HFF-Myc (cell line): ENCODE data around the gene LOXL4.

ENCODE experiments used
- DNase-seq: peaks from one replicate; pipeline ENCODE4 v3.0.0-alpha.2; 2011; ENCODE audit warnings: low read depth; ENCODE audit errors: extremely low read depth
- H3K4me3 ChIP-seq: replicated peaks from 2 replicates; pipeline ENCODE4 v1.5.1; 2011; ENCODE audit warnings: low read depth, mild to moderate bottlenecking, control low read depth, low read length
- TF ChIP-seq, protein P1 (sequence below): IDR thresholded peaks from 2 replicates; pipeline ENCODE4 v1.5.1; 2012; ENCODE audit warnings: mild to moderate bottlenecking, low read depth, low read length, control low read depth; ENCODE audit errors: missing control alignments

LOXL4 gene

GRCh38 chr10:98270786-98271185 is 2.8 kb upstream of the LOXL4 start:
- no peak for DNase-seq
- H3K4me3 ChIP-seq = no peak overlapping the region
- TF ChIP-seq, protein P1, sequence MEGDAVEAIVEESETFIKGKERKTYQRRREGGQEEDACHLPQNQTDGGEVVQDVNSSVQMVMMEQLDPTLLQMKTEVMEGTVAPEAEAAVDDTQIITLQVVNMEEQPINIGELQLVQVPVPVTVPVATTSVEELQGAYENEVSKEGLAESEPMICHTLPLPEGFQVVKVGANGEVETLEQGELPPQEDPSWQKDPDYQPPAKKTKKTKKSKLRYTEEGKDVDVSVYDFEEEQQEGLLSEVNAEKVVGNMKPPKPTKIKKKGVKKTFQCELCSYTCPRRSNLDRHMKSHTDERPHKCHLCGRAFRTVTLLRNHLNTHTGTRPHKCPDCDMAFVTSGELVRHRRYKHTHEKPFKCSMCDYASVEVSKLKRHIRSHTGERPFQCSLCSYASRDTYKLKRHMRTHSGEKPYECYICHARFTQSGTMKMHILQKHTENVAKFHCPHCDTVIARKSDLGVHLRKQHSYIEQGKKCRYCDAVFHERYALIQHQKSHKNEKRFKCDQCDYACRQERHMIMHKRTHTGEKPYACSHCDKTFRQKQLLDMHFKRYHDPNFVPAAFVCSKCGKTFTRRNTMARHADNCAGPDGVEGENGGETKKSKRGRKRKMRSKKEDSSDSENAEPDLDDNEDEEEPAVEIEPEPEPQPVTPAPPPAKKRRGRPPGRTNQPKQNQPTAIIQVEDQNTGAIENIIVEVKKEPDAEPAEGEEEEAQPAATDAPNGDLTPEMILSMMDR = no peak

- TF ChIP-seq, protein P1 = no peak
- H3K4me3 ChIP-seq = no peak overlapping the region
- no peak for DNase-seq
Observed at GRCh38 chr10:98270073-98270740, 2.2 kb upstream of the LOXL4 start.

- TF ChIP-seq, protein P1 = no peak
- H3K4me3 ChIP-seq = no peak overlapping the region
- no peak for DNase-seq
Observed at GRCh38 chr10:98269435-98269912, 1.5 kb upstream of the LOXL4 start.

- DNase-seq = no peak
- H3K4me3 ChIP-seq = peak overlapping the region; percentile 35
- TF ChIP-seq, protein P1 = no peak
Observed at GRCh38 chr10:98268694-98269431, 869 bp upstream of the LOXL4 start.

DNA sequence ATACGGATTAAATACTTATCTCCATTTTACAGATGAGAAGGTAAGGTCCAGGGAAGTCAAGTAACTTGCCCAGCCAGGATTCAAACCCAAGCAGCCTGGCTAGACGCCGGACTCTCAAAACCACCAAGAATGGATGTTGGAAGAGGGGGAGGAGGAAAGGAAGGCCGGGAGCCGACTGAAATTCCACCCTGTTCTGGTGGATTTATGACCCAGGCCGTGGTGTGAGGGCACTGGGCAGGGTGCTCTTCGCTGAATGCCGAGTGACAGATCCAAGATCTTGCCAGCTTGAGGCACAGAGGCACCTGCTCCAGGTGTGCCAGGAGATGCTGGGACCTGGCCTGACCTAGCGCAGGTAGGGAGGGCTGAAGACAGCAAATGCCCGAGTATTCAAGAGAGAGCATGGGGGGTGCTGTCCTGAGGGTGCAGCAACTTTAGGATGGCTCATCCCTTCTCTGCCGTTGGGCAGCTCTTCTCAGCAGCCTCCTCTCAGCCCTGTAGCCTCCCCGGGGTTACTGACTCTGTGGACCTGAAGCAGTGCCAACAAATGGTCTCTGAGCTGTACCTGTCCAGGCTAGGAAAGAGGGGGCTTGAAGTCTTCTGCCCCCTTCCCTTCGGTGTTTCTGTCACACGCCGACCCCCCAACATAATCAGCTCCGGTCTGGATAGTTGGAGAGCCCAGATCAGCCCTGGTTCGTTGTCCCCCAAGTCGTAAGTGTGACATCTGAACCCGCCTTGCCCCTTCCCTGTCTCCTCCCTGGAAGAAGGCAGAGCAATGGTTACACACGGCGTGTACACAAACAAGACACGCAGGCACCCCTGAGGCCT is 713 bp downstream of the LOXL4 start:
- TF ChIP-seq, protein P1 = no peak
- H3K4me3 ChIP-seq = peak overlapping the region; percentile 49
- DNase-seq = no peak

DNA sequence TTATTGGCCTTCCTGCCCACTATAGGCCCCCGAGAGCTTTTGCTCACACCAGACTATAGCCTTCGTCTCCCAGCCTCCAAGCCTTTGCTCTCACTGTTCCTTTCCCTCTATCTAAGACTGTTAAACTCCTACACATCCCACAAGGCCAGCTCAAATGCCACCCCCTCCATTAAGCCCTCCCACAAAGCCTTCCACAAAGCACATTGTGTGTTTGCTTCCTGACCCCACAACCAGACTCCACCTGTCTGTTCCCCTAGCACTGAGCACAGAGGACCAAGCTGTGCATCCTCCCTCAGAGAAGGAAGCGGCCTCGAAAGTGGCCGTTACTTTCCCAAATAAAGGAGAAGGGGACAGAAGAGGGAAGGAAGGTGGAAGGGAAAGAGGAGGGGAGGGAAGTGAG is 1.3 kb downstream of the LOXL4 start:
- peak overlapping the region; percentile 49 for H3K4me3 ChIP-seq
- no peak for DNase-seq

More for the DNA sequence above, 1.3 kb downstream of the LOXL4 start:
- TF ChIP-seq, protein P1 = no peak
